ENCODE measurements around the gene DLX1.
"Not testable (repeated sequence)": the region's sequence is repeated elsewhere in the genome, so short reads cannot be mapped to it uniquely, and the experiment has no call there.

DLX1 gene

DNA sequence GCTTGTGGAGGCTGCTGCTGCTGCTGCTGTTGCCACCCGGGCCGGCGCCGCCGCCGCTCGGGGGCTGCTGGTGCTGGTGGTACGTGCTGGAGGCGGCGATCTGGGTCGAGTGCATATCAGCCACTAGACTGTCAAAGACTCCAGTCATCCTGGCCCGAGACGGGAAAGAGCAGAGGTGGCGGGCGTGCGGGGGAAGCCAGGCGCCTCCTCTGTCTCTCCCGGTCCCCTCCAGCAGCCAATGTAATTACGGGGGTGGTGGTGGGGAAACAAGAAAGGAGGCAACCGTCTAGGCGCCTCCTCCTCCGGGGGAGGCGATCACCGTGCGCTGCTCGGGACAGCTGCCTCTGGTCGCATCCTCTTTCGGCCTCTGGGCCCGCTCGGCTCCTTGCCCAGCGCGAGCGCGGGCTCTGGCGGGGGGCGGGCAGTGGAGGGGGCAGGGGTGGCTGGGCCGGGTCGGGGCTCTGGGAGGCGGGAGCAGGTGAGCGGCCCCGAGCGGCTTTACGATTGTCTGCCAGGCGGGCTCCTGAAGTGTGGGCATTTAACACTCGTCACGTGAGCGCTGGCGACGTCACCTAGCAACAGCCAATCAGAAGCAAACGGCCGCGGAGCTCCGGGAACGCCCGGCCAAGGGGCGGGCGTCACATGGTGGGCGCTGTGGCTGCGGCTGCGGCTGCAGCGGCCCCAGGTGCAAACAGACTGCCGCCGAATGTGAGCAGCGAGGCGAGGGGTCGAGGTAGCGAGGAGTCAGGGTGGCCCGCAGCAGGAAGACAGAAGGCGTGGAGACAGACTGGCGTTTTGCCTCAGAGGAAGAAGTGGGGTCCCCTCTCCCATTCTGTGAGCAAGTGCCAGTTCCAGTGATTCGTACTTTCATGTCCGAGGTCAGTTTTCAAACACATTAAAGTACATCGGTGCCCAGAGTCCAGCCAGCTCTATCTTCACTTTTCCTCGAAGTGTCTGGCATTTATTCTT lies 17.4 kb downstream of the DLX1 start, which contains the start of gene DLX2:
DLX2 (minus strand) TSS at position 510 of the 969 bp plus-strand sequence; CDS start at position 148, 362 bp downstream.
- H3K27ac Mint-ChIP-seq, result peak within 1 kb of the TSS; percentile 79
- H3K27me3 Mint-ChIP-seq, result peaks cover 50 to 83% of the 10 kb centered on the region in 2 donors
- ATAC-seq (replicated peaks), result peak; percentile 58 to 77
- peaks cover 0 to 11% of the 10 kb centered on the region in 2 donors for H3K36me3 Mint-ChIP-seq
- H3K4me1 Mint-ChIP-seq, result peaks cover 29 to 50% of the 10 kb centered on the region in 2 donors
- H3K9me3 Mint-ChIP-seq, result peaks cover 0 to 7% of the 10 kb centered on the region in 2 donors
- DNase-seq, result no peak
- peak within 1 kb of the TSS; percentile 77 to 86 for H3K4me3 Mint-ChIP-seq

- DNase-seq, result peak; percentile 47
- H3K4me1 Mint-ChIP-seq, result peaks cover 34 to 52% of the 10 kb centered on the region in 2 donors
- peaks cover 0 to 4% of the 10 kb centered on the region in 2 donors for H3K9me3 Mint-ChIP-seq
- H3K36me3 Mint-ChIP-seq, result peaks cover 0 to 9% of the 10 kb centered on the region in 2 donors
- peaks cover 56 to 86% of the 10 kb centered on the region in 2 donors for H3K27me3 Mint-ChIP-seq
- H3K4me3 Mint-ChIP-seq, result peak overlapping the region; percentile 77 to 83
- ATAC-seq (replicated peaks), result peak in 1 of 2 donors; percentile 28
- peak overlapping the region; percentile 79 for H3K27ac Mint-ChIP-seq
These were observed 18.4 kb downstream of the DLX1 start for GRCh38 chr2:172103471-172104272.

GRCh38 chr2:172105471-172106107 lies 20.3 kb downstream of the DLX1 start:
- Mint-ChIP-seq H3K27me3 (peaks cover 65 to 93% of the 10 kb centered on the region in 2 donors), H3K4me1 (peaks cover 40 to 52% of the 10 kb centered on the region in 2 donors), H3K9me3 (peaks cover 0 to 3% of the 10 kb centered on the region in 2 donors), H3K4me3 (no peak overlapping the region), H3K27ac (peak overlapping the region; percentile 70), H3K36me3 (peaks cover 0 to 8% of the 10 kb centered on the region in 2 donors)
- DNase-seq (no peak), ATAC-seq (replicated peaks) (no peak)

GRCh38 chr2:172106108-172106961 lies 21.0 kb downstream of the DLX1 start:
- Mint-ChIP-seq H3K27ac (peak overlapping the region; percentile 65), H3K9me3 (peaks cover 0 to 3% of the 10 kb centered on the region in 2 donors), H3K27me3 (peaks cover 61 to 85% of the 10 kb centered on the region in 2 donors), H3K36me3 (peaks cover 0 to 8% of the 10 kb centered on the region in 2 donors), H3K4me3 (peak overlapping the region in 1 of 2 donors; percentile 41), H3K4me1 (peaks cover 35 to 45% of the 10 kb centered on the region in 2 donors)
- no peak for DNase-seq
- ATAC-seq (replicated peaks), result no peak

- peak overlapping the region in 1 of 2 donors; percentile 52 for H3K4me3 Mint-ChIP-seq
- peak overlapping the region; percentile 65 for H3K27ac Mint-ChIP-seq
- peaks cover 23 to 29% of the 10 kb centered on the region in 2 donors for H3K4me1 Mint-ChIP-seq
- H3K27me3 Mint-ChIP-seq, result peaks cover 48 to 81% of the 10 kb centered on the region in 2 donors
- H3K9me3 Mint-ChIP-seq, result peaks cover 0 to 3% of the 10 kb centered on the region in 2 donors
- ATAC-seq (replicated peaks) (no peak), DNase-seq (no peak)
- H3K36me3 Mint-ChIP-seq, result peaks cover 0 to 4% of the 10 kb centered on the region in 2 donors
These were observed 22.6 kb downstream of the DLX1 start for GRCh38 chr2:172107690-172108586.

DNA sequence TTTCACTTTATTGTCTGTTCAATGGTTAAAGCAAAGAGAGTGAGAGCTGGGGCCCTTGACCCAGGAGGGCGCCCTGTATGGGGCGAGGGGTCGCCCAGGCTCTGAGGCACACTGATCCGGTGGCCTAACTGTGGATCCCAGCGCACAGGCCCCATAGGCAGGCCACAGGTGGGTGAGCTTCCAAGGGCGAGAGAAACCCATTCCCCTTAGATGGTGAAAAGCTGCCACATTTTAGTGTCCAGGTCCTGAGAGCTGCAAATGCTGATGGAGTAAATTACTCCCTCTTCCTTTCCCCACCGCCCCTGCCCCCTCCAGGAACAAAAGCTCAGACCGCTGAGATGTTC lies 23.3 kb downstream of the DLX1 start:
- peaks cover 0 to 4% of the 10 kb centered on the region in 2 donors for H3K36me3 Mint-ChIP-seq
- peak overlapping the region; percentile 65 for H3K27ac Mint-ChIP-seq
- ATAC-seq (replicated peaks) (no peak), DNase-seq (no peak)
- peaks cover 0 to 3% of the 10 kb centered on the region in 2 donors for H3K9me3 Mint-ChIP-seq
- peaks cover 50 to 84% of the 10 kb centered on the region in 2 donors for H3K27me3 Mint-ChIP-seq
- H3K4me1 Mint-ChIP-seq, result peaks cover 23 to 26% of the 10 kb centered on the region in 2 donors
- H3K4me3 Mint-ChIP-seq, result peak overlapping the region in 1 of 2 donors; percentile 45

DNA sequence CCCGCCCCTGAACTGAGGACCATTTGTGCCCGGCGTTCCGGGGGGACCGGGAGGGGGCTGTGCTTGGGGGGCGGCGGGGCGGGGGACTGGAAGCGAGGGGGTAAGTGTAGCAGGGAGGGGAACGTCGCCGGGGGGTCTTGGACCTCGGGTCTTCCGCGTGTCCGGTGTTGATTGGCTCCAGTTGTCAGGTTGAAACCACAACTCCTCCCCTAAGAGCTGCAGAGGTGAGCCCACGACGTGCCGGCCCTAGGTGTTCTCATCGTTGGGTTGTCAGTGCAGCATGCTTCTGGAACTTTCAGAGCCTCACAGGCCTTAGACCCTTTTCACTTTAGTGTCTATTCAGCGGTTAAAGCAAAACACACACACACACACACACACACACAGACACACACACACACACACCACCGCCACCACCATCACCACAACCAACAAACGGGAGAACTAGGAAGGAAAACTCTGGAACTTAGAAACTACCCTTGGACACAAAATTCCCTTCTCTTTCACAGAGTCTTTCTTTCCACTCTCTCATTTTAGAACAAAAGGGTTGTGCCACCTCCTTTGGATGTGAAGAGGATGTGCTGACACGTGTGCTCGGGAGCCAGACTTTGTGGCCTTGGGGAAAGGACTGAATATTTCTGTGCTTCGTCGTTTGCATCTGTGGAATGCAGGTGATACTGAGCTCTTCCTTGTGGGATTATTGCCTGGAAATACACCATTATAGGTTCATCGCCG lies 24.1 kb downstream of the DLX1 start:
- no peak for DNase-seq
- Mint-ChIP-seq H3K36me3 (peaks cover 0 to 4% of the 10 kb centered on the region in 2 donors), H3K4me3 (peak overlapping the region in 1 of 2 donors; percentile 13), H3K4me1 (peaks cover 18 to 20% of the 10 kb centered on the region in 2 donors), H3K27ac (peak overlapping the region; percentile 81), H3K27me3 (peaks cover 49 to 84% of the 10 kb centered on the region in 2 donors), H3K9me3 (peaks cover 0 to 3% of the 10 kb centered on the region in 2 donors)
- no peak for ATAC-seq (replicated peaks)

DNA sequence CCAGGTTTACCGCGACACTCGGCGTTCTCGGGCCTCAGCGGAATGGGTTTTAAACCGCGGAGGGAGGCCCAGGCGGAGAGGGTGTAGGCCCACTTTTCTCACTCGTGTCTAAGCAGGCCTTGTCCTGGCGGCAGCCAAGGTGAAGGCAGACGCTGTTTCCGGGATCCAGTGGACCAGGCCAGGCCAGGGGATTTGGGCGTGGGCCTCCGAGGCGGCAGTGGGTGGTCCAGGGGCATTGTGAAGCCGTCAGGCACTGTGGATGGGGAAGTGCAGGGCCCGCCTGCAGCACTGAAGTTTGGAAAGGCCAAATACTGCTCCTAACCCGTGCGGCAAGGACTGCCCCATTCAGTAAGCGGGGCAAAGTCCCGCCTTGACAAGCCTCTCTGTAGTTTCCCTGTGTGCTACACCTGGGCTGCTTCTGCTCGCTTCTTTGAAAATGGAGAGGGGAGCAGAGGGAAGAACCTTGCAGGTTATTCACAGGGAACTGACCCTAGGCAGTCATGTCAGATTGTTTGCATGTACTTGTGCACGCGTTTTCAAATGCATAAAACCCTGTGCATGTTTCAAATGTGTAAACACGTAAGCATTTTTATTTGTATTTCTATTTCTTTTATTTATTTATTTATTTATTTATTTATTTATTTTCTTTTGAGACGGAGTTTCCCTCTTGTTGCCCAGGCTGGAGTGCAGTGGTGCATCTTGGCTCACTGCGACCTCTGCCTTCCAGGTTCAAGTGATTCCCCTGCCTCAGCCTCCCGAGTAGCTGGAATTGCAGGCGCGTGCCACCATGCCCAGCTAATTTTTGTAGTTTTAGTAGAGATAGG lies 24.9 kb downstream of the DLX1 start:
- no peak for ATAC-seq (replicated peaks)
- peaks cover 50 to 84% of the 10 kb centered on the region in 2 donors for H3K27me3 Mint-ChIP-seq

DNA sequence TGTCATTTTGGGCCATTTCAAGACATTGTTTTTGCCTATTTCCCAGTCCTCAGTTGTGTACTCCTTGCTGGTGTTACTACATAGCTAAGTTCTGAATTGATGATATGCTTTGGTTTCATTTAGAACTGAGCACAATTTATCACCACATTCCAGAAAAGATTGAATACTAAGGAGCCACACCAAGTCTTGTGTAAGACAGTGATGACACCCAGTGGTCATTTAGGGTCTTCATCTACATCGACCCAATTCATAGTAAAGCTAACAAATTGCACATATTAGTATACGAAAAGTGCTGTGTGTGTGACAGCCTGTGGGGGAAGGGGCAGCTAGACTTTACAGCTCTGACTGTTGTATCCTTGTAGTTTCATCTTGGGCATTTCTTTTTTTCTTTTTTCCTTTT lies 28.3 kb downstream of the DLX1 start:
- H3K9me3 Mint-ChIP-seq, result no peaks in the 10 kb centered on the region
- H3K27me3 Mint-ChIP-seq, result peaks cover 33 to 56% of the 10 kb centered on the region in 2 donors
- no peak overlapping the region for H3K27ac Mint-ChIP-seq
- ATAC-seq (replicated peaks) (no peak), DNase-seq (no peak)
- no peak overlapping the region for H3K4me3 Mint-ChIP-seq
- no peaks in the 10 kb centered on the region for H3K36me3 Mint-ChIP-seq
- peaks cover 8% of the 10 kb centered on the region in 2 donors for H3K4me1 Mint-ChIP-seq

More for the DNA sequence above, 24.9 kb downstream of the DLX1 start:
- no peak for DNase-seq
- Mint-ChIP-seq H3K36me3 (peaks cover 0 to 4% of the 10 kb centered on the region in 2 donors), H3K4me1 (peaks cover 18 to 20% of the 10 kb centered on the region in 2 donors), H3K4me3 (peak overlapping the region in 1 of 2 donors; percentile 13), H3K9me3 (peaks cover 0 to 1% of the 10 kb centered on the region in 2 donors), H3K27ac (peak overlapping the region; percentile 81)

DNA sequence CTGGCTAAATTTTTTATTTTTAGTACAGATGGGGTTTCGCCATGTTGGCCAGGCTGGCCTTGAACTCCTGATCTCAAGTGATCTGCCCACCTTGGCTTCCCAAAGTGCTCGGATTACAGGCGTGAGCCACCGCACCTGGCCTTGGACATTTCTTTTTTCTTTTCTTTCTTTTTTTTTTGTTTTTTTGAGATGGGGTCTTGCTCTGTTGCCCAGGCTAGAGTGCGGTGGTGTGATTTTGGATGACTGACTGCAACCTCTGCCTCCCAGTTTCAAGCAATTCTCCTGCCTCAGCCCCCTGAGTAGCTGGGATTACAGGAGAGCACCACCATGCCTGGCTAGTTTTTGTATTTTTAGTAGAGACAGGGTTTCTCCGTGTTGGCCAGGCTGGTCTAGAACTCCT lies 28.9 kb downstream of the DLX1 start:
- not testable (repeated sequence) for H3K36me3 Mint-ChIP-seq; H3K9me3 Mint-ChIP-seq; H3K27ac Mint-ChIP-seq; ATAC-seq (replicated peaks); H3K4me1 Mint-ChIP-seq; DNase-seq; H3K4me3 Mint-ChIP-seq
- H3K27me3 Mint-ChIP-seq, result peaks cover 35 to 52% of the 10 kb centered on the region in 2 donors

GRCh38 chr2:172114579-172114978 lies 29.3 kb downstream of the DLX1 start:
- no peaks in the 10 kb centered on the region for H3K9me3 Mint-ChIP-seq
- DNase-seq, result no peak
- H3K27ac Mint-ChIP-seq, result no peak overlapping the region
- peaks cover 32 to 48% of the 10 kb centered on the region in 2 donors for H3K27me3 Mint-ChIP-seq
- H3K36me3 Mint-ChIP-seq, result no peaks in the 10 kb centered on the region
- H3K4me1 Mint-ChIP-seq, result peaks cover 5 to 6% of the 10 kb centered on the region in 2 donors
- no peak overlapping the region for H3K4me3 Mint-ChIP-seq
- ATAC-seq (replicated peaks), result no peak

Data from stimulated activated naive B cell treated with anti-CD40 and anti-IgM and Interleukin-4, amounts not matched to agents 10 μg/mL and 1 μg/mL and 100 μg/mL, for 72 hours (primary cell).